HG03460 (cell line): ENCODE data around the gene RAB9B.
"Not testable (repeated sequence)": the region's sequence is repeated elsewhere in the genome, so short reads cannot be mapped to it uniquely, and the experiment has no call there.

Experiments used
- ATAC-seq: cut with Tn5 transposase; IDR thresholded peaks from one replicate; pipeline ENCODE4 v1.9.1; 2021; ENCODE audit not compliant: unreplicated experiment

The RAB9B gene

GRCh38 chrX:103817101-103817500, 15.0 kb downstream of the RAB9B start:
- not testable (repeated sequence) for ATAC-seq

- no peak for ATAC-seq
Observed at GRCh38 chrX:103811858-103812257, 20.2 kb downstream of the RAB9B start.

DNA sequence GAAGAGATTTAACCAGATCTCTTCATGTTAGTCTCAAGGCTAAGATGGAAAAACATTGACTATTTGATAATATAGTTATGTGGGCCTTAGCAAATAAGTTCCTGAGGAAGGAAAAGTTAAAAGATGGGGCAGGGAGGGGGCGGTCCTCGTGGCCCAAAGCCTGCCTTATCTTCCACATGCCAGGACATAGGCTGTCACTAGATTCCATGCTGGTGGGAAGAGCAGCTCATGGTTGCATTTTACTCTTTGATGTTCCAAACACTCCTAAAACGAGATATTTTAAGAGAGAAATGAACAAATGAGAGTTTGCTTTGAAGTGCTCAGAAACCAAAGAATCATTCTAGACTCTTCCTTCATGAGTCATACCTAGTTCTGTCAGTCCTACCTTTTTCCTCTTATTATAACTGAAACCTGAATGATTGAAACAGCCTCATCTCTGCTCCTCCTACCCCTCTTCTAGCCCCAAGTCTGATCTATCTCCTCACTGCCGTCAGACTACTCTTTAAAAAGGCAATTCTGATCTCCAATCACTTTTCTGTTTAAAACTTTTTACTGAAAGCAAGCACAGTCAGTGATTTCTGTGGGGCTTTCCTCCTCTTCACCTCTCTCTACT, 25.1 kb downstream of the RAB9B start:
- ATAC-seq: no peak

GRCh38 chrX:103805860-103806259, 26.2 kb downstream of the RAB9B start:
- ATAC-seq: no peak

- ATAC-seq: no peak
Observed at GRCh38 chrX:103800318-103800717, 31.7 kb downstream of the RAB9B start.

DNA sequence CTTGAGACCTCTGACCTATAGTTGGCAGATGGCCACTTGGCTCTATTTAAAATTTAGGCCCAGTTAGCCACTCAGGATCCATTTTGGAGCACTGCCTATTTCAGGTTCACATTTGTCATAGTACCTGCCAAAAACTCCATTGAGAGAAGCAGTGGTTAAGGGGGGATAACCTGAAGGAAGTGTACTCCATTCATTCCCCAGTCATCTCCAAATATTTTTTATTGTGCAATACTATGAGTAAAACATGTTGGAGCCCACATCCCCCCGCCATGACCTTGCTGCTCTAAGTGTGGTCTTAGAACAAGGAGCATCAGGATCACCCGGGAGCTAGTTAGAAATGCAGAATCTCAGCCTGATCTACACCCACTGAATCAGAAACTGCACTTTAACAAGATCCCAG, 34.4 kb downstream of the RAB9B start:
- no peak for ATAC-seq

GRCh38 chrX:103794119-103794518, 37.9 kb downstream of the RAB9B start:
- no peak for ATAC-seq

- ATAC-seq: no peak
Observed at GRCh38 chrX:103793545-103793940, 38.5 kb downstream of the RAB9B start.

GRCh38 chrX:103792916-103793544, 39.0 kb downstream of the RAB9B start:
- ATAC-seq: no peak

DNA sequence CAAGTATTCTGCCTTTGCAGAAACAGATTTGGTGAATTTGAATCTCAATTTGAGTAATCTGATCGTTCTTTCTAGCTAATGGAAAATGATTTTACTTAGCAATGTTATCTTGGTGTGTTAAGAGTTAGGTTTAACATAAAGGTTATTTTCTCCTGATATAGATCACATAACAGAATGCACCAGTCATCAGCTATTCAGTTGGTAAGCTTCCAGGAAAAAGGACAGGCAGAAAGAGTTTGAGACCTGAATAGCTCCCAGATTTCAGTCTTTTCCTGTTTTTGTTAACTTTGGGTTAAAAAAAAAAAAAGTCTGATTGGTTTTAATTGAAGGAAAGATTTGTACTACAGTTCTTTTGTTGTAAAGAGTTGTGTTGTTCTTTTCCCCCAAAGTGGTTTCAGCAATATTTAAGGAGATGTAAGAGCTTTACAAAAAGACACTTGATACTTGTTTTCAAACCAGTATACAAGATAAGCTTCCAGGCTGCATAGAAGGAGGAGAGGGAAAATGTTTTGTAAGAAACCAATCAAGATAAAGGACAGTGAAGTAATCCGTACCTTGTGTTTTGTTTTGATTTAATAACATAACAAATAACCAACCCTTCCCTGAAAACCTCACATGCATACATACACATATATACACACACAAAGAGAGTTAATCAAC, 40.1 kb downstream of the RAB9B start:
- ATAC-seq: no peak

DNA sequence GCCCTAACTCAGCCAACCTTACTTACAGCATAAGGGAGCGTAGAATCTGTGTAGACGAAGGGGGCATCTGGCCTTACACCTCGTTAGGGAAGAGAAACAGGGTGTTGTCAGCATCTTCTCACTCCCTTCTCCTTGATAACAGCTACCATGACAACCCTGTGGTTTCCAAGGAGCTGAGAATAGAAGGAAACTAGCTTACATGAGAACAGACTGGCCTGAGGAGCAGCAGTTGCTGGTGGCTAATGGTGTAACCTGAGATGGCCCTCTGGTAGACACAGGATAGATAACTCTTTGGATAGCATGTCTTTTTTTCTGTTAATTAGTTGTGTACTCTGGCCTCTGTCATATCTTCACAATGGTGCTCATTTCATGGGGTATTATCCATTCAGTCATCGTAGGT, 40.8 kb downstream of the RAB9B start:
- ATAC-seq: no peak

- ATAC-seq: peak; percentile 82
Observed at GRCh38 chrX:103789004-103789403, 43.1 kb downstream of the RAB9B start.

DNA sequence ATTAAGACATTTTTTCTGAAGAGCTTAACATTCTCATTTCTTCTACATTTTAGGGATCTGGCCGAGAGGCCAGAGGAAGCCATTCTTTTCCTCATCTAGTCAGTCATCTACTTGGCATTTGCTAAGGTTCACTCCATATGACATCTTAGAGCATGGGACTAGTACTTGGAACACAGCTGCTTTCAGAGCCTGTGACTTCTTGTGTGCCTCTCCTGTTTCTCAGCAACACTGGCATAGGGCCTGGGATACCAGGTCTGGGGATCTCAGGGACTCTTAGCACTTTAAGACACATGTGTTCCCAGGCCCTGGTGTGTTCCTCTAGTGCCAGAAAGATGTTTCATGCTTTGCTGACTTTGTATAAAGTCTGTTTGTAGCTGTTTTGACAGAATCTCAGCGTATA, 48.1 kb downstream of the RAB9B start:
- ATAC-seq: no peak

- no peak for ATAC-seq
Observed at GRCh38 chrX:103783196-103783595, 48.9 kb downstream of the RAB9B start.

- ATAC-seq: no peak
Observed at GRCh38 chrX:103782640-103783039, 49.4 kb downstream of the RAB9B start.

DNA sequence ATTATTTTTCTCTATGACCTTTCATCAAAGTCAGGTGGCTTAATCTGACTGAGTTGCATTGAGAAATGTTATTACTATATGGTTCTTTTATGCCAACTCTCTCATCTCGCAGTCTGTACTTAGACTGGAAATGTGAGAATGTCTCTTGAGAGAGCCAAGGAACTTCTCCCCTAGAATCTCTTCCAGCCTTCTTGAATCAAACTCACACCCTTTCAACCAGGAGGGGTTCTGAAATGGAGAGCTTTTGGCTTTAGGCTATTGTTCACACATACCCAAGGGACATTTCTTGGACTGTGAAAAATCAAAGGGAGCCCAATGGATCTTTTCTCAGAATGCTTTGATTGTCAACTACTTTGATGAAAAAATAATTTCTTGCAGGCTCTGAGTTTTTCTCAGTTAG, 50.4 kb downstream of the RAB9B start:
- ATAC-seq: no peak

- ATAC-seq: no peak
Observed at GRCh38 chrX:103781062-103781402, 51.0 kb downstream of the RAB9B start.

GRCh38 chrX:103780336-103781061, 51.6 kb downstream of the RAB9B start:
- ATAC-seq: no peak

DNA sequence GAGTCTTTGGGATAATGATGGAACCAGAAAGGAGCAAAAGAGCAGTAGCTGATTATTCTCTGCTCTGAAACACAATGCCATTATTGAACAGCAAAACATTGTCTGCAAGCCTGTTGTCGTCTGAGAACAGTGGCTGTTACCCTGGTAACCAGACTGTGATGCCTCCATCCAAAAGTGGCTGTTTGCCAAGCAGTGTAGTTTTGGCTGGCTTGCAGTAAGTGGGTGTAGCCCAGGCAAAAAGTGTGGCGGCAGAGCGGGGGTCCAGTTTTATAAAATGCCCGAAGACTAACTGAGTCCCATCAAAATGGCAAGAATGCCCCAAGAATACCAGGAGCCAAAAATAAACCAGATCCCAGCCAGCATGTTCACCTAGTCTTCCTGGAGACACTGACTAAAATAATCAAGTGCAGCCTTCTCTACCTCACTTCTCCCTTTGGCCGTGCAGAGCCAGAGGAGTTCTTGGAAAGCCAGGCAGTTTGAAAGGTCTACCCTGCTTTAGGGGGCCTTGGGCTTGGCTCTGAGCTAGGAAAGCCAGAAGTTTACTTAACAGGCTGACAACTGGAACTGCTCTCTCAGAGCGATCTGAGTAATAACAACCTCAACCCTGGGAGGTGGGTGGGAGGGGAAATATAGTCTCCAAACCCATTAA, 52.8 kb downstream of the RAB9B start:
- ATAC-seq: no peak

GRCh38 chrX:103776546-103776945, 55.5 kb downstream of the RAB9B start, which contains the start of gene PLP1:
PLP1 (plus strand) TSS chrX:103776840; CDS start chrX:103776996, 156 bp downstream.
- no peak for ATAC-seq

DNA sequence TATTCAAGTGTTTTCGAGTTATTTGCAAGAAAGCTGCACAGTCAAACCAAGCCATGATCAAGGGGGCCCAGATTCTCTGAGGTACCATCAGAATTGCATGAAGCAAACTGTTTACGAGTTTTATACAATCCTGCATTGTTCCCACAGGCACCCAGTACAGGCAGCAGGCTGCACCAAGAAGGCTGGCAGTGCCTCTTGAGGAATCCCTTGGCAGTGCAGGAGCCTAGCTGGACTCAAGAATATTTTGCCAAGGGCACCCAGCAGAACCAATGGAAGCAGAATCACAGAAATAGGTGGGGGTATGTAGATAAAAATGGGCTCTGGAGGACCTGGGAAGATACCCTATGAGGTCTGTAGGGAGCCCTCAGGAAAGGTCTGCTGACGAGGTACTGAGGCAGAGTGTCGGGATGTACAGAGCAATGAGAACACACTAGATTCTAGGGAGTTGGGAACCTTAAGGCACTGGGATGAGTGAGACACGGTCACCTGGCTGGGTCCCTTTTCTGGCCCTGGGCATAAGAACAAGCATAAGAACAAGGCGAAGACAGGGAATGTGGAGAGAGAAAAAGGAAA, 57.9 kb downstream of the RAB9B start:
- no peak for ATAC-seq
